Measurements from ENCODE around the gene DUS1L. TPM values are rescaled to one million over a fixed set of nuclear protein-coding genes. Genes with fewer than 3 reads are reported as not detected.
A peak's percentile ranks its signal among the peaks of the same experiment; 100 is the strongest.
"Not testable (repeated sequence)": the region's sequence is repeated elsewhere in the genome, so short reads cannot be mapped to it uniquely, and the experiment has no call there.

The DUS1L gene
- total RNA-seq, 1 experiment from 2014 or later: 44.9 TPM

- DNase-seq (ENCODE audit: low spot score): no peak
Measured at GRCh38 chr17:82039695-82040299, 25.8 kb downstream of the DUS1L start.

GRCh38 chr17:82038796-82039409 is 26.7 kb downstream of the DUS1L start:
- not testable (repeated sequence) for DNase-seq (ENCODE audit: low spot score)

GRCh38 chr17:82037889-82038195 is 27.8 kb downstream of the DUS1L start:
- DNase-seq (ENCODE audit: low spot score): no peak

- DNase-seq (ENCODE audit: low spot score): peak; percentile 95
Measured at GRCh38 chr17:82037092-82037888, 28.3 kb downstream of the DUS1L start, which contains the start of gene DCXR. TSS of gene DCXR (minus strand) at chr17:82037697. CDS start at chr17:82037682, 15 bp downstream.

DNA sequence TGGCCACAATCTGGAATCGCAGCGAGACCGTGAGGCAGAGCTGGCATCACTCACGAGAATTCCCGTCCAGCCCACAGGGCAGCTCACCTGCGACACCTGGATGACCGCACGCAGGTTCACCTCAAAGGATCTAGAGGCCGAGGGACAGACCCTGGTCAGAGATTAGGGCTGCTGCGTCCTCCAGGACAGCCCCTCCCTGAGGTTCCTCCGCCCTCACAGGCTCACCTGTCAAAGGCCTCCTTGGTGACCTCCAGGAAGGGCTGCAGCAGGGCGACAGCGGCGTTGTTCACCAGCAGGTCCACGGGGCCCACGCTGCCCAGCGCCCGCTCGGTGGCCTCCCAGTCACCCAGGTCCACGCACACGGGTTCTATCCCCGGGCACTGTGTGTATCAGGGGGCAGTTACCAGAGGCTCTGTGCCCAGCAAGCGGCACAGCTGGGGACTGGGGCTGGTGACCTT is 28.9 kb downstream of the DUS1L start:
- no peak for DNase-seq (ENCODE audit: low spot score)

DNA sequence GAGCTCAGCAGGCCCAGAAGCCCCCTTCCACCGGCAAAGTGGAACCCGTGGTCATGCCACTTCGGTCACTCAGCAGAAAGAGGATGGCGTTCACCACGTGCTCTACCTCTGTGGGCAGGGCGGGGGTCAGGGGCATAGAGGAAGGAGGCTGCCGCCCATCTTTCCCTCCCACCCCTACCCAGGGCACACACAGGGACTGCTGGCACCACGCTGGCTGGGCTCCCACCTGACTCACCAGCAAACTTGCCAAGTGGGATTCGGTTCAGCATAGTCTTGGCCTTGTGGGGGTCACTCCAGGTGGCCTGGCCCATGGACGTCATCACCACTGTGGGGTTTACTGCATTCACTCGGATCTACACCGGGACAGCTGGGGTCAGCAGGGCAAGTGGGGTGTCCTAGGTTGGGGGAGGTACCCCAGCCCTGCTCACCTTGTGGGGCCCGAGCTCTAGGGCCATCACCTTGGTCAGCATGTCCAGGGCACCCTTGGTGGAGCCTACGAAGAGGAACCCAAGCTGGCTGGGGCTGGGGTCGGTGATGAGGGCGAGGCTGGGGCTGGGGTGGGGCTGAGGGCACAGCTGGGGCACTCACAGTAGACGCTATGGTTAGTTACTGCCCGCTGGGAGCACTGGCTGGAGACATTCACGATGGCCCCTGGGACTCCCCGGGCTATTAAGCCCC is 29.5 kb downstream of the DUS1L start:
- no peak for DNase-seq (ENCODE audit: low spot score)

GRCh38 chr17:82035488-82035887 is 30.1 kb downstream of the DUS1L start:
- DNase-seq (ENCODE audit: low spot score): no peak

DNA sequence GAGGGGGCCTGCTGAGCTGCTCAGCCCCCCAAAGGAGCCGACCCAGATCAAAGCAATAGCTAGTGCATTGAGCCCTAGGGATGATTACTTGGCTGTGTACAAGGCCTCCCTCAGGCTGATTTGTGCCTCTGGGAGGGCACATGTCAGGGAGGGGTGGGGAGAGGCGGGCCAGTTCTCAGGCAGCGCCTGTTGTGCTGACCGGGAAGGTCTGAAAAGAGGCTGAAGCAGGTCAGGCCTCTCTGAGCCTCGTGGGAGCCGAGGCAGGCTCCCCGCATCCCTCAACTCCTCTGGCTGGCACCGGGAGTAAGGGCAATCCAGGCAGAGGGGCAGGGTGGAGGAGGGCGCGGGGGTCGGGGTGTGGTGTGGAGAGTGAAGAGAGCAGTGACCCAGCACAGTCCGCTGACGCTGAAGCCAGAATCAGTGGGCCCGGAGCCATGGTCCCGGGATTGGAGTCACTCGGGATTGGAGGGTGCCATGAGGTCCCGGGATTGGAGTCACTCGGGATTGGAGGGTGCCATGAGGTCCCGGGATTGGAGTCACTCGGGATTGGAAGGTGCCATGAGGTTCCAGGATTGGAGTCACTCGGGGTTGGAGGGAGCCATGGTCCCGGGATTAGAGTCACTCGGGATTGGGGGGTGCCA is 31.1 kb downstream of the DUS1L start:
- no peak for DNase-seq (ENCODE audit: low spot score)

- DNase-seq (ENCODE audit: low spot score): no peak
Measured at GRCh38 chr17:82033359-82034085, 32.1 kb downstream of the DUS1L start.

DNA sequence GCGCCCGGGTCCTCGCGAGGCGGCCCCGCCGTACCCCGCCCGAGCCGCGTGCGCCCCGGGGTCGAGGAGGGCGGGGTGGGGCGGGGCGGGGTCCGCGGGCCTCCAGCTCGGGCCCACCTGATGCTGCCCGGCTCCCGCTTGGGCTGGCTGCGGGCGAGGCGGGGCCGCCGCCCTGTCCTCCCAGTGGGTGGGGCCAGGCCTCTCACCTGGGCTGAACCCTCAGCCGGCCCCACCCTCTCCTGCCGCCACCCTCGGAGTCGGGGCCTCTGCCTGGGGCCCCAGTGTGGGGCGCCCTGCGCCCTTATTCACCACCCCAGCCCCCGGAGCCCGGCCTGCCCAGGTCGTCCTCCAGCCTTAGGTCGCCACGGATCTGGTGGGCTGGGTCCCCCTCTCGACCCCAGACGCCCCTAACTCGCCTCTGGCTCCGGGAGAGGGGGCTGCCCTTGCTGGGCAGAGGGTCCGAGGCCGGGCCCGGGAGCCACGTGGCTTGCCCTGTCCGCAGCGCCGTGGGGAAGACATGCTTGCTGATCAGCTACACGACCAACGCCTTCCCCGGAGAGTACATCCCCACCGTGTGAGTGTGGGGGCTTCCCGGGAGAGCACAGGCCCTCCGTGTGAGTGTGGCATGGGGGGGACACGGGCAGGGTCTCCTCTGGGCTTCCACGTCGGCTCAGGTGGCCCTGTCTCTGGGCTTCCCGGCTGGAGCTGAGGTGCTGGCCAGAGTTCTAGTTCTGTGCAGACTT is 33.5 kb downstream of the DUS1L start:
- no peak for DNase-seq (ENCODE audit: low spot score)

- DNase-seq (ENCODE audit: low spot score): no peak
Measured at GRCh38 chr17:82031303-82031884, 34.2 kb downstream of the DUS1L start, which contains the start of gene RAC3. TSS of gene RAC3 (plus strand) at chr17:82031678. CDS start at chr17:82031762, 84 bp downstream.

GRCh38 chr17:82030470-82031302 is 34.9 kb downstream of the DUS1L start:
- DNase-seq (ENCODE audit: low spot score): peak; percentile 49

DNA sequence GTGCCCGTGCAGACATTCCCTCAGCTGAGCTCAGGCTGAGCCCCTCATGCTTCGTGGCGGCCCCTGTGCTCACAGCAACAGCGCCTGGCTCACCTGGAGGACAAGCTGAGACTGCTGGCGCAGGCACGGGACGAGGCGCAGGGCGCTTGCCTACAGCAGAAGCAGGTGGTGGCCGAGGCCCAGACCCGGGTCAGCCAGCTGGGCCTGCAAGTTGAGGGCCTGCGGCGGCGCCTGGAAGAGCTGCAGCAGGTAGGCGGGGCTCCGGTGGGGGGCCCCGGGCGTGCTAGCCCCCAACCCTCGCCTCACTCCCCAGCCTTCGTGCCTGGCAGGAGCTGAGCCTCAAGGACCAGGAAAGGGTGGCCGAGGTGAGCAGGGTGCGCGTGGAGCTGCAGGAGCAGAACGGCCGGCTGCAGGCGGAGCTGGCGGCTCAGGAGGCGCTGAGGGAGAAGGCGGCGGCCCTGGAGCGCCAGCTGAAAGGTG is 35.6 kb downstream of the DUS1L start:
- DNase-seq (ENCODE audit: low spot score): no peak

GRCh38 chr17:82029391-82029790 is 36.2 kb downstream of the DUS1L start:
- no peak for DNase-seq (ENCODE audit: low spot score)

DNA sequence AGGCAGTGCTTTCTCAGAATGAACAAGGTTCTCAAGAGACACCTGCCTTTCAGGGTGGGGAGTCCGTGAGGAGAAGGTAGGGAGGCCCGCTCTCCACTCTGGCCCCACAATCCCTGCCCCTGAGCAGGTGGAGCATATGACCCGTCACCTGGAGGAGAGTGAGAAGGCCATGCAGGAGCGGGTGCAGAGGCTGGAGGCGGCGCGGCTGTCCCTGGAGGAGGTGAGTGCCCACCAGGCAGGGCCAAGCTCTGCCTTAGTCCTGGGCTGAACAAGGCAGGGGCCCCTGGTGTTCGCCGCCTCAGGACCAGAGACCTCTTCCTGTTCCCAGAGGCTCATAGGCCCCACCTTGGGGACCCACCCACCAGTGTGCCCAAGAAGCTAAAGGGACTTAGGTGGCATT is 36.6 kb downstream of the DUS1L start:
- no peak for DNase-seq (ENCODE audit: low spot score)

DNA sequence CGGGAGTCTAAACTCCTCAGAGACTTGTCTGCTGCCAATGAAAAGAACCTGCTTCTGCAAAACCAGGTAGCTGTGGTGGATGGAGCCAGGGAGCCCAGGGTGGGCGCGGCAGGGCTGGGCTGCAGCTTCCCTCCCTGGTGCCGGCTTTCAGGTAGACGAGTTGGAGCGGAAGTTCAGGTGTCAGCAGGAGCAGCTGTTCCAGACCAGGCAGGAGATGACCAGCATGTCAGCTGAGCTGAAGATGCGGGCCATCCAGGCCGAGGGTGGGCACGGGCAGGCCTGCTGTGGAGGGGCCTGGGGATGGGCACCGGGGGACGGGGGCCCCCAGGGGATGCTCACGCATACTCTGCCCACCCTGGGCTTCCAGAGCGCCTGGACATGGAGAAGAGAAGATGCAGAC is 37.4 kb downstream of the DUS1L start:
- DNase-seq (ENCODE audit: low spot score): no peak

- DNase-seq (ENCODE audit: low spot score): no peak
Measured at GRCh38 chr17:82025401-82026107, 40.0 kb downstream of the DUS1L start.

GRCh38 chr17:82024859-82025258 is 40.7 kb downstream of the DUS1L start:
- DNase-seq (ENCODE audit: low spot score): no peak
